IPS-18a (cell line): ENCODE results near the gene MBOAT2.
A peak's percentile ranks its signal among the peaks of the same experiment; 100 is the strongest.
"Not testable (repeated sequence)": the region's sequence is repeated elsewhere in the genome, so short reads cannot be mapped to it uniquely, and the experiment has no call there.

Source experiments
- H3K27ac ChIP-seq: one replicate; pipeline ENCODE4 v1.5.1; 2013; ENCODE audit warnings: low read length
- H3K27me3 ChIP-seq: one replicate; pipeline ENCODE4 v1.6.1; 2013; ENCODE audit warnings: mild to moderate bottlenecking, low read length; ENCODE audit not compliant: control insufficient read depth, insufficient read depth
- H3K36me3 ChIP-seq: one replicate; pipeline ENCODE4 v1.6.1; 2013; ENCODE audit warnings: low read depth, low read length; ENCODE audit not compliant: control insufficient read depth
- H3K4me1 ChIP-seq: one replicate; pipeline ENCODE4 v1.6.1; 2013; ENCODE audit warnings: low read depth, low read length; ENCODE audit not compliant: control insufficient read depth
- H3K4me3 ChIP-seq: one replicate; pipeline ENCODE4 v1.5.1; 2013; ENCODE audit warnings: low read length
- H3K9ac ChIP-seq: one replicate; pipeline ENCODE4 v1.6.1; 2013; ENCODE audit warnings: mild to moderate bottlenecking, low read length, moderate library complexity
- H3K9me3 ChIP-seq: one replicate; pipeline ENCODE4 v1.6.1; 2013; ENCODE audit warnings: low read depth, low read length; ENCODE audit not compliant: control insufficient read depth

MBOAT2 gene

DNA sequence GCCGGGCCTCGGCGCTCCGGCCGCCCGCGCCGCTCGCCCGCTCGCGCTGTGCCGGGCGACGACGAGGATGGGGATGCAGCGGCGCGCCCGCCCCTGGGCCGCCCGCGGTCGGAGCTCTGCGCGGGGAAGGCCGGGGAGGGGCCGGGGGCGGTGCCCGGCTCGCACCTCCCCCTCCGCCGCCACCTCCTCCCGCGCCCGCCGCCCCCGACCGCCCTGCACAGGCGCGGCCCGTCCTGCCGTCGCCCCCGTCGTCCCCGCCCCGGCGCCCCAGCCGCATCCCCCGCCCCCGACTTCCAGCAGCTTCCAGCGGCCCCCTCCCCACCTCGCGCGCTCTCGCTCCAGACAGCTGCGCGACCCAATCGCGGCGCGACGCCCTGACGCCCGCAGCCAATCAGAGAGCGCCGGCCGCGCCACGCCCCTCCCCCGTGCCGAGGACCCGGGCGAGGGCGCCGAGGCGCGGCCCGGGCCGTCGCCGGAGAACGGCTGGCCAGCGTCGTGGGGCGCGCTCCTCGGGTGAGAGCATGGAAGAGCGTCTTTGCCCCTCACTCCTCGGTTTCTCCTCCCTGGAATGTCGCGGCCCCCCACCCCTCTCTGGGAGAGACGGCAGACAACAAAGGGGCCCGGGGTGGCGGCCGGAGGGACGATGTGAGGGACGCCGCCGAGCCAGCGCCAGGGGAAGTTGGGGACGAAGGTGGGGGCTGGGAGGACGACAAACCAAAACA is at the start of gene MBOAT2:
TSS of gene MBOAT2 (minus strand) at position 69 of the 722 bp plus-strand sequence. CDS start 70 bp downstream, outside the sequence.
- Histone ChIP-seq H3K4me3 (peak within 1 kb of the TSS; percentile 80), H3K27me3 (peaks cover 13% of the 10 kb centered on the region), H3K27ac (peak within 1 kb of the TSS; percentile 86), H3K9me3 (no peaks in the 10 kb centered on the region), H3K36me3 (no peaks in the 10 kb centered on the region), H3K4me1 (peaks cover 23% of the 10 kb centered on the region), H3K9ac (peak within 1 kb of the TSS; percentile 94)

GRCh38 chr2:9052821-9053533 is 49.5 kb upstream of the MBOAT2 start:
- Histone ChIP-seq H3K27ac (no peak overlapping the region), H3K9ac (no peak overlapping the region), H3K36me3 (no peaks in the 10 kb centered on the region), H3K9me3 (no peaks in the 10 kb centered on the region), H3K4me3 (no peak overlapping the region), H3K27me3 (no peaks in the 10 kb centered on the region), H3K4me1 (no peaks in the 10 kb centered on the region)

DNA sequence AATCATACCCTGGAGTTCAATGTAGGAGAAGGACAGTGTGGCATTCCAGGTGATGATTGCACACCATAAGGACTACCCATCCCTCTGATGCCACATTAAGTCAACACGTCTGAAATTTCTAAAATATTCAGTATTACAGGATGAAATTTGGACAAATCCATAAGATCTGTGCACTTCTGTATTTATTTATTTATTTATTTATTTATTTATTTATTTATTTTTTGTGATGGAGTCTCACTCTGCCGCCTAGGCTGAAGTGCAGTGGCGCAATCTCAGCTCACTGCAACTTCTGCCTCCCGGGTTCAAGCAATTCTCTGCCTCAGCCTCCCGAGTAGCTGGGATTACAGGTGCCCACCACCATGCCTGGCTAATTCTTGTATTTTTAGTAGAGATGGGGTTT is 48.0 kb upstream of the MBOAT2 start:
- not testable (repeated sequence) for H3K4me1 ChIP-seq, H3K9me3 ChIP-seq, H3K4me3 ChIP-seq, H3K27me3 ChIP-seq, H3K36me3 ChIP-seq, H3K27ac ChIP-seq, H3K9ac ChIP-seq

- H3K27ac ChIP-seq = no peak overlapping the region
- H3K9me3 ChIP-seq = no peaks in the 10 kb centered on the region
- no peak overlapping the region for H3K9ac ChIP-seq
Measured at GRCh38 chr2:9050122-9050809, 46.8 kb upstream of the MBOAT2 start.

DNA sequence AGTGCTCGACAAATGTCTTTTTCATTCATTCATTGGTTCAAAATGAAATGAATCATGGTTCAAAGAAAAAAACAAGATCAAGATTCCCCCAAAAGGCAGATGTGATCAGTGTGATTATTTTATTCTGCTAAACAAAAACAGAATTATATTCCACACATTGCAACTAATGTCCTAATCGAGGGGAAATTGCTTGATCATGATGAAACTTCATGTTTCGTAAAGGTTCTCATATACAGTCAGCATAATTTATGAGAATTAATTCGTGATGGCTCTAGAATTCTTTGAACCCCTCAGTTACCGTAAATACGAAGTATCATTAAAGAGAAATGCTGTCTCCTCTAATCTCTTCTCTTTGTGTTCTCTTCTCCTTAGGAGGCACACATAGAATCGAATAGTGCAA is 42.1 kb upstream of the MBOAT2 start:
- Histone ChIP-seq H3K27me3 (no peaks in the 10 kb centered on the region), H3K36me3 (no peaks in the 10 kb centered on the region), H3K9me3 (no peaks in the 10 kb centered on the region), H3K27ac (no peak overlapping the region), H3K4me1 (no peaks in the 10 kb centered on the region), H3K9ac (no peak overlapping the region), H3K4me3 (no peak overlapping the region)

More at GRCh38 chr2:9050122-9050809, 46.8 kb upstream of the MBOAT2 start:
- H3K27me3 ChIP-seq = no peaks in the 10 kb centered on the region
- H3K4me1 ChIP-seq = no peaks in the 10 kb centered on the region
- H3K36me3 ChIP-seq = no peaks in the 10 kb centered on the region
- no peak overlapping the region for H3K4me3 ChIP-seq

- not testable (repeated sequence) for H3K36me3 ChIP-seq, H3K27ac ChIP-seq, H3K4me1 ChIP-seq, H3K9ac ChIP-seq, H3K4me3 ChIP-seq, H3K27me3 ChIP-seq, H3K9me3 ChIP-seq
Measured at GRCh38 chr2:9043491-9043890, 40.0 kb upstream of the MBOAT2 start.

- Histone ChIP-seq H3K36me3 (no peaks in the 10 kb centered on the region), H3K9ac (no peak overlapping the region), H3K27ac (no peak overlapping the region), H3K9me3 (peaks cover 9% of the 10 kb centered on the region), H3K4me1 (peaks cover 9% of the 10 kb centered on the region), H3K4me3 (no peak overlapping the region), H3K27me3 (no peaks in the 10 kb centered on the region)
Measured at GRCh38 chr2:9037166-9037565, 33.7 kb upstream of the MBOAT2 start.

DNA sequence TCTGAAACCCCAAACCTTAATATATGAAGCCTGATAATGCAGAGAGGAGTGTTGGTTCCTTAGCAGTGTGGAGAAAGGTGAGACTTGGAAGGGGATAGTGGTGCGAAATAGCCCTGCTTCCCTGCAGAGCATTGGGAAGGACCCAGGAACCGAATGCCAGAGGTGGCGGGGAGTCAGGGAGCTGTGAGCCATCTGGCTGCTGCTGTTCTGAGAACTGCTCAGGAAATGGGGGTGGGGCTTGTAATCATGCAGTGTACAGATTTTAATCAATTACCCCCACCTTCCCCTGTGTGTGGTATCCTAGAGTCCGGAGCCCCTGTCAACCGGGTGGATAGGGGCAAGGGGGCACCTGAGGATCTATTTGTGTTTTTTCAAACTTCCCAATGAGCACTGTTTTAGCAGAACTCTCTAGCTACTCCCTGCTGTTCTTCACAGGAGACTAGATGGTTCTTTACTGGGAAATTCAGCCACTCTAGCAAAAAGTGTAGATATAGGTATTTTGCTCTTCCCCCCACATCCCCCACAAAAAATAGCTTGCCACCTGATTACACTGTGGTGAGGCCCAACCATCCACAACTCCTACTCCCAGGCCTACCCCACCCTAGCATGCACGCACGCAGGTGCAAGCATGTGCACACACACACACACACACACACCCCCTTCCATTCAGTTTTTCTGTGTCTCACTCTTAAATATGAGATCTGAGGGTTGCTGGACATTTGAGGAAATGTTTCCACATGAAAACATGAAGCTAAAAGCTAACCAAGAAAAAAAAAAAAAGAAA is 30.1 kb upstream of the MBOAT2 start:
- Histone ChIP-seq H3K9ac (no peak overlapping the region), H3K9me3 (peaks cover 9% of the 10 kb centered on the region), H3K4me1 (peaks cover 9% of the 10 kb centered on the region), H3K27me3 (no peaks in the 10 kb centered on the region), H3K27ac (no peak overlapping the region), H3K36me3 (no peaks in the 10 kb centered on the region), H3K4me3 (no peak overlapping the region)

GRCh38 chr2:9032536-9033255 is 29.2 kb upstream of the MBOAT2 start:
- Histone ChIP-seq H3K9ac (no peak overlapping the region), H3K27me3 (no peaks in the 10 kb centered on the region), H3K36me3 (no peaks in the 10 kb centered on the region), H3K27ac (no peak overlapping the region), H3K4me1 (peaks cover 9% of the 10 kb centered on the region), H3K9me3 (peaks cover 3% of the 10 kb centered on the region), H3K4me3 (no peak overlapping the region)

GRCh38 chr2:9032121-9032520 is 28.6 kb upstream of the MBOAT2 start:
- peaks cover 9% of the 10 kb centered on the region for H3K4me1 ChIP-seq
- no peaks in the 10 kb centered on the region for H3K36me3 ChIP-seq
- no peak overlapping the region for H3K4me3 ChIP-seq
- H3K9ac ChIP-seq = no peak overlapping the region
- no peaks in the 10 kb centered on the region for H3K27me3 ChIP-seq
- no peaks in the 10 kb centered on the region for H3K9me3 ChIP-seq
- no peak overlapping the region for H3K27ac ChIP-seq

- Histone ChIP-seq H3K27me3 (no peaks in the 10 kb centered on the region), H3K36me3 (no peaks in the 10 kb centered on the region), H3K27ac (no peak overlapping the region), H3K9me3 (no peaks in the 10 kb centered on the region), H3K9ac (no peak overlapping the region), H3K4me1 (peaks cover 9% of the 10 kb centered on the region), H3K4me3 (no peak overlapping the region)
Measured at GRCh38 chr2:9031246-9031645, 27.8 kb upstream of the MBOAT2 start.
